Islet precursor cell (in vitro differentiated cells): ENCODE results near the gene ARPC5.
A peak's percentile ranks its signal among the peaks of the same experiment; 100 is the strongest.
"Not testable (repeated sequence)": the region's sequence is repeated elsewhere in the genome, so short reads cannot be mapped to it uniquely, and the experiment has no call there.

ENCODE experiments used
- DNase-seq: peaks from one replicate; pipeline ENCODE4 v3.0.0-alpha.2; 2018

The ARPC5 gene

GRCh38 chr1:183645531-183645930, 9.9 kb upstream of the ARPC5 start:
- no peak for DNase-seq

DNA sequence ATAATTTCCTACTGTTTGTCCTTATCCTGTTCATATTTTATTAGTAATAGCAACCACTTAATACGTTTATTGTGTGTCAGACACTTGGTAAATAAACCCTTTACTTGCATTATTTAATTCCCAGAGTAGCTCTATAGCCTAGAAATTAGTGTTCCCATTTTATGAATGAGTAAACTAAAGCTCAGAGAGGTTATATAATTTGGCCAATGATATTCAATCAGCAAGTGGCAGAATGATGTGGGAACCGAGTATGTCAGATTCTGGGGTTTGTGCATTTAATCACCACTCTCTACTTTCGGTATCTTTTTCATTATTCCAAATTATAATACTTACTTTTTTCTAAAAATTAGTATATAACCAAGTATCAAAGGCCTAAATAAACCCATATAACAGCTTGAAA, 6.6 kb upstream of the ARPC5 start:
- no peak for DNase-seq

- no peak for DNase-seq
Observed at GRCh38 chr1:183640193-183640592, 4.6 kb upstream of the ARPC5 start.

DNA sequence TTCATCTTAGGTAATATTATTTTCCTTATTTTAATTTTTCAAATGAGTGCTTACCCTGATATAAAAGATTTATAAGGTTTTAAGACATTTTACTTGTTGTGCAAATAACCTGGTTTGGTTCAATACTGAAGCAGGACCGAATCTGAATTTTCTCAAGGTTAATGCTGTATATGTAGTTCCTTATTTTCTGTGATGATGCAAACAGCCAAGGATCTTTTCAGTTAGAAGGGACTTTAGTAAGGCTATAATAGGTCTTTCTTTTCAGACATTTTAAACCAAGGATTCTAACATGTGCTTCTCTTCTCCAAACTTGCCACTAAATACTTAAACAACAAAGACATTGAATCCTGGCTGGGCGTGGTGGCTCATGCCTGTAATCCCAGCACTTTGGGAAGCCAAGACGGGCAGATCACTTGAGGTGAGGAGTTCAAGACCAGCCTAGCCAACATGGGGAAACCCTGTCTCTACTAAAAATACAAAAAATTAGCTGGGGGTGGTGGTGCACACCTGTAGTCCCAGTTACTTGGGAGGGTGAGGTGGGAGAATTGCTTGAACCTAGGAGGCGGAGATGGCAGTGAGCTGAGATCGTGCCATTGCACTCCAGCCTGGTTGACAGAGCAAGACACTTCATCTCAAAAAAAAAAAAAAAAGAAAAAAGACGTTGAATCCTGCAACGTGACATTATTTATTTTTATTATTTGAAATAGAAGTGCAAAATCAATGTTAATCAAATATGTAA, 3.2 kb upstream of the ARPC5 start:
- DNase-seq = no peak

DNA sequence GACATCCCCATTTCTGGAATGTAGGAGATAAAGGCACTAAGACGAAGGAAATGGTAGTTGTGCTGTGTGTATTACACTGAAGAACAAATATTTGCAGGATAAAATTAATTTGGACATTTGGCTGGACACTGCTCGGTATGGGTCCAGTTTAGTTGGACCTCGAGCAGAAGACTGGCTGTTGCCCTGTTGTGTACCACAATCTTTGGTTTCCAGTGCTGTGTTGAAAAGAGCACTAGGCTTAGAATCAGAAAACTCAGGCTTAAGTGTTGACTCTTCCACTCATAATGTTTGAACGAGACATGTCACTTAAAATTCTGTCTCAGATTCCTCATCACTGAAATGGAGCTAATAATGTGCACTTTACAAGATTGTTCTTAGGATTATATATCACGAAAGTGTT, 1.2 kb upstream of the ARPC5 start:
- no peak for DNase-seq

- DNase-seq = no peak
Observed at GRCh38 chr1:183636334-183636682, 725 bp upstream of the ARPC5 start.

- no peak for DNase-seq
Observed at GRCh38 chr1:183635099-183635605, 431 bp downstream of the ARPC5 start.

DNA sequence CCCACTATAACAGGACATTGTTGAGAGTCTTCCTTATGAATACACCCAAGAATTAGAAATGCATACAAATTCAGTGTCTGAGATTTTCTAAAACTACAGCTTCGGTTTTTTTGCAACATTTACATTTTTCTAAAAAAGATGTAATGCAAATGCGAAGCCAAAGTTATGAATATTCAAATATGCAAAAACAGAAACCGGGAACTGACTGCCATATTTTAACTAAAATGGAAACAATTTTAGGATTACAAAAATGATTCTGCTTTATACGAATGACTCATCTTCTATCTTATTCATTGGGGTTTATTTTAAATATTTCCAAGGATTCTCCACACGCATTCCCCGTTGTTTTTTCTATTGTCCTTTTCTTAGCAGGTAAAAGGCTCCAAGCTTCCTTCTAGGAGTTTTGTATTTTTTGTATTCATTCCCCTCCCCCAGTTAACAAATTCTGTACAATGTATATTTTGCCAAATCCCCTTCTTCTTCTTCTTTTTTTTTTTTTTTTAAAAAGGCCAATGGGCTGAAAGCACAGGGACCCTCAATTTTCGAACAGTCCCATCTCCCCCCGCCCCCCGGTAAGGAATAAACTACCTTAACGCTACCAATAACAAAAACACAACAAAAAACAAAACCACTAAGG, 1.0 kb downstream of the ARPC5 start:
- no peak for DNase-seq

GRCh38 chr1:183633676-183634343, 1.8 kb downstream of the ARPC5 start:
- peak; percentile 53 for DNase-seq

GRCh38 chr1:183632964-183633363, 2.6 kb downstream of the ARPC5 start:
- peak; percentile 29 for DNase-seq

- no peak for DNase-seq
Observed at GRCh38 chr1:183632114-183632513, 3.5 kb downstream of the ARPC5 start.

- DNase-seq = no peak
Observed at GRCh38 chr1:183630748-183631147, 4.8 kb downstream of the ARPC5 start.

DNA sequence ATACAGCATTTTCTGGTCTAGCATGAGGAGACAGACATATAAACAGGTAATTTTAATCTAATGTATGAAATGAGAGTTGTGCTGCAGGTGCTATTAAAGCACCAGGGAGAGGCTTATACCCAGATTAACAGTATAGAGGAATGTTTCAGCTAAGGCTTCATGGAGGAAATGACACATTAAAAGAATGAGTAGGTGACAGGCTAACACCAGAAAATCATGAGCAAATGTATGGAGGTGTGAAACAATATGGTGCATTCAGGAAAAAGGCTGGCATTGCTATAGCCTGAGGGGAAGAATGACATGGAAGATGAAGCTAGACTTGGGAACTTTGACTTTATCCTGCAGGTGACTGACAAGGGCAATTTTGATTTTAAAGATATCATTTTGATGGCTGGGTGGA, 7.0 kb downstream of the ARPC5 start:
- DNase-seq = no peak

GRCh38 chr1:183626236-183626635, 9.3 kb downstream of the ARPC5 start:
- not testable (repeated sequence) for DNase-seq

DNA sequence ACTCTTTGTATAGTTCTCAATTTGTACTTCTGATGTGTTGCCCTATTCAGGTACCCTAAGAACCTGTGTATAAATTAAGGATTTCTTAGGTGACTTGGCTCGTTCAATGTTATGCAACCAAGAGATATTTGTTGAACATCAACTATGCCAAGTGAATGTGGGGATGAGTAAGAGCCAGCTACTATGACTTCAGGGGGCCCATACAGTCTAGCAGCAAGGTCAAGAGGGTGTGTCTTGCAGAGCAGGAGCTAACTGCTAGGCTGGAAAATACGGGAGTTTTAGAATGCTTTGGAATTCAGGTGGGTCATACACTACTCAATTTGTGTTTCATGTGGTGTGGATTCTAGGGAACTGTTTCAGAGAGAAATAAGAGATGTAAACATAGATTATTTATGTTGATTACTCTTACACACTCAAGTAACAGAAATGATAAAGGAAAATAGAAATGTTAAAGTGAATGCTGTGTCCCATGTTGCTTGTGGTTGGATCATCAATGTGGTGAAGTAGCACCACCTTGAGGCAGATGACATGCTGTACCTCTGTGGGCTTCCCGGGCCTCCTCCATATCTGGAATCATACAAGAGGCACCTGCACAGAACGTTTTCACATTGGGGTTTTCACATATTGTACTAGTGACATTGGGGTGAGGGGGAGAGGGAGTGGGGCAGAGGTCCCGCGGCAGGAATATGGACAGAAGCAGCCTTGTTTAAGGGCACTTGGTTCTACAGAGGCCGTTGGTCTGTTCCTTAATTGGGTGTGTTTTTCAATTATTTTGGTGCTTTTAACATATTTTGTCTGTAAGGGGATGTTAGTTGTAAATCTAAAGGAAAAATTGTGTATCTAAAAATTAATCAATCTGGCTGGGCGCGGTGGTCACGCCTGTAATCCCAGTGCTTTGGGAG, 12.4 kb downstream of the ARPC5 start:
- DNase-seq = peak; percentile 80

DNA sequence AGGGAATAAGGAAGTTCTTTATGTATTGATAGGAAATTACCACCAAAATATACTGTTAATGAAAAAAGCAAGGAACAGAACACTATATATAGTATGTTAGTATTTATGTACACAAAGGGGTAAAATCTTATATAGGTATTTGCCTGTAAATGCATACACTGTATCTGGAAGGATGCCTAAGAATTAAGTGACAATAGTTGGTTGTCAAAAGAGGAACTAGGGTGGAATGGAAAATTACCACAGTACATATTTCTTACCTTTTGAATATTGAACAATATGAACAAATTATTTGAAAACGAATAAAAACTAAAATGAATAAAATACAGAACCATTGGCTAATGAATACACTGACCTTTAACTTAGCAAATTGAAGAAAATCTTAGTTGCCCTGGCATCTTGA, 13.6 kb downstream of the ARPC5 start:
- DNase-seq = no peak

GRCh38 chr1:183620311-183620710, 15.3 kb downstream of the ARPC5 start:
- no peak for DNase-seq

DNA sequence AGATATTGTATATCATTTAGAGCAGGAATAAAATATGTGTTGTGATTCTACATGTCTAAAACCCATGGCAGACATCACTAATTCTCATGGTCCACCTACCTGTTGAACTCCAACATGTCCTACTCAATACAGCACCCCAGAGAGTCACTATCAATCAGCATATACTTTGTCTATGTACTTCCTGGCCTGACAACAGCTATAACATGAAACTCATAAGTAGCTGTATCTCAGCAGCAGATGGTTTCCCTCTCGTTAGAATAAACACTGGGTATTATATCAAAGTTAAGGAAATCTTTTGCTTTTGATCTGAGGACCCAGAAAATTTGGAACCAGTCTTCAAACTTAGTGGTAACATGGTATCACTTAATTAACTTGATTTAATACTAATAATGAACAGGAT, 15.8 kb downstream of the ARPC5 start:
- DNase-seq = no peak

DNA sequence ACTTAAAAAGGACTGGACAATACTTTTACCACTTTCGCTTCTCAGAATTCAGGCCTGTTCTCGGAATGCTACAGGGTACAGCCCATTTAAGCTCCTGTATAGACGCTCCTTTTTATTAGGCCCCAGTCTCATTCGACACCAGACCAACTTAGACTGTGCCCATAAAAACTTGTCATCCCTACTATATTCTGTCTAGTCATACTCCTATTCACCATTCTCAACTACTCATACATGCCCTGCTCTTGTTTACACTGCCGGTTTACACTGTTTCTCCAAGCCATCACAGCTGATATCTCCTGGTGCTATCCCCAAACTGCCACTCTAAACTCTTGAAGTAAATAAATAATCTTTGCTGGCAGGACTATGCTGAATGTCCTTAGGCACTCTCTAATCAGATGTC, 17.4 kb downstream of the ARPC5 start:
- DNase-seq = not testable (repeated sequence)

GRCh38 chr1:183612975-183613374, 22.6 kb downstream of the ARPC5 start:
- DNase-seq = not testable (repeated sequence)

DNA sequence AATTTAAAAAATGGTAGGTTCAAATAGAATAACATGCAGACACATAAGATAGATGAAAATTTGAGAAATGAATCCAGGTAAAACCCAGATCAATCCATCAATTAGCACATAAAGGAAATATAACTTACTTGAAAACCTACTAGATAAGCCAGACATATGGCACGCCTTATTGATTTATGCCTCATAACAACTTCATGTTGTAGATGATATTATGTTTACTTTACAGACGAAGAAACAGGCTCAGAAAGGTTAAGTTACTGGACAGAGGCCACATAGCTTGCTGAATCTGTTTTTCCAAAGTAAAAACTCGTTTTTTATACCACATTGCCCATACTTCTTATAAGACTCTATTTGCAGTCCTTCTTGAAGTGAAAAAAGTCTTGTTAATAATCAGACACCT, 23.2 kb downstream of the ARPC5 start:
- DNase-seq = no peak

- no peak for DNase-seq
Observed at GRCh38 chr1:183611021-183611420, 24.6 kb downstream of the ARPC5 start.
